ENCODE results near the gene USP11. TPM values are rescaled to one million over a fixed set of nuclear protein-coding genes. Genes with fewer than 3 reads are reported as not detected.

Gene USP11
- total RNA-seq, 1 donor from 2014 or later, result 89.2 TPM

GRCh38 chrX:47209508-47210238, 23.1 kb upstream of the USP11 start:
- H3K27me3 Mint-ChIP-seq, result no peaks in the 10 kb centered on the region
- H3K4me1 Mint-ChIP-seq, result no peaks in the 10 kb centered on the region
- H3K4me3 Mint-ChIP-seq, result no peak overlapping the region
- DNase-seq (no peak), ATAC-seq (ENCODE audit: low read depth) (no peak)
- intact Hi-C loops (cut with micrococcal nuclease), result no loop called here
- H3K36me3 Mint-ChIP-seq (ENCODE audit: low read depth), result peaks cover 84% of the 10 kb centered on the region
- no peaks in the 10 kb centered on the region for H3K9me3 Mint-ChIP-seq
- ChIA-PET POLR2A (no interaction called here), CTCF (no interaction called here)
- no peak for TF ChIP-seq CTCF (IDR thresholded peaks at IDR 0.05)
- no peak overlapping the region for H3K27ac Mint-ChIP-seq

GRCh38 chrX:47210661-47211425, 22.0 kb upstream of the USP11 start:
- intact Hi-C loops (cut with micrococcal nuclease), result no loop called here
- no peak for TF ChIP-seq CTCF (IDR thresholded peaks at IDR 0.05)
- ChIA-PET POLR2A (no interaction called here), CTCF (no interaction called here)
- Mint-ChIP-seq H3K4me3 (no peak overlapping the region), H3K9me3 (no peaks in the 10 kb centered on the region), H3K4me1 (no peaks in the 10 kb centered on the region), H3K27ac (no peak overlapping the region), H3K36me3 (ENCODE audit: low read depth) (peaks cover 85% of the 10 kb centered on the region), H3K27me3 (no peaks in the 10 kb centered on the region)
- DNase-seq, result no peak
- ATAC-seq (ENCODE audit: low read depth), result no peak

GRCh38 chrX:47212381-47213293, 20.2 kb upstream of the USP11 start:
- CTCF ChIA-PET, result no interaction called here
- Mint-ChIP-seq H3K36me3 (ENCODE audit: low read depth) (peaks cover 78% of the 10 kb centered on the region), H3K27me3 (no peaks in the 10 kb centered on the region), H3K27ac (no peak overlapping the region), H3K4me1 (peaks cover 15% of the 10 kb centered on the region), H3K9me3 (no peaks in the 10 kb centered on the region), H3K4me3 (no peak overlapping the region)
- DNase-seq (no peak), ATAC-seq (ENCODE audit: low read depth) (no peak)
- intact Hi-C loops (cut with micrococcal nuclease), result no loop called here
- POLR2A ChIA-PET, result no interaction called here
- TF ChIP-seq CTCF (IDR thresholded peaks at IDR 0.05), result no peak

- Mint-ChIP-seq H3K36me3 (ENCODE audit: low read depth) (peaks cover 74% of the 10 kb centered on the region), H3K9me3 (no peaks in the 10 kb centered on the region), H3K4me3 (no peak overlapping the region), H3K4me1 (peaks cover 21% of the 10 kb centered on the region), H3K27ac (no peak overlapping the region), H3K27me3 (no peaks in the 10 kb centered on the region)
- ATAC-seq (ENCODE audit: low read depth) (no peak), DNase-seq (no peak)
- CTCF ChIA-PET, result no interaction called here
- POLR2A ChIA-PET, result no interaction called here
- TF ChIP-seq CTCF (IDR thresholded peaks at IDR 0.05), result no peak
- intact Hi-C loops (cut with micrococcal nuclease), result loop anchor here (5.0 kb wide), 1 partner anchor 438 kb away; the partner anchor contains the start of gene ELK1
Measured at GRCh38 chrX:47214435-47215077, 18.3 kb upstream of the USP11 start.

All from activated B cell treated with CpG ODN at 0.5 μM for 24 hours (primary cell).